Endothelial cell of umbilical vein (primary cell): ENCODE measurements around the gene THBD.

Experiments used
- CTCF ChIP-seq, 2 donors: IDR thresholded peaks; 1 replicate in 1 of 2; 2 replicates in 1 of 2; pipeline ENCODE4 v1.5.1; 2011; ENCODE audit warnings: low read length in 2 of 2, mild to moderate bottlenecking in 2 of 2, moderate library complexity in 2 of 2, control low read depth in 1 of 2, inconsistent platforms in 1 of 2, low read depth in 1 of 2; ENCODE audit not compliant: insufficient read depth in 1 of 2; ENCODE audit errors: extremely low read depth in 1 of 2
- EZH2 ChIP-seq: IDR thresholded peaks from 2 replicates; pipeline ENCODE4 v1.6.1; 2012; ENCODE audit warnings: borderline replicate concordance, low read depth, mild to moderate bottlenecking, moderate library complexity, low read length, inconsistent platforms; ENCODE audit not compliant: severe bottlenecking
- FOS ChIP-seq: IDR thresholded peaks from 2 replicates; pipeline ENCODE4 v1.6.1; 2011; ENCODE audit warnings: mild to moderate bottlenecking, low read length, moderate library complexity, borderline replicate concordance; ENCODE audit not compliant: insufficient read depth
- GATA2 ChIP-seq: IDR thresholded peaks from 2 replicates; pipeline ENCODE4 v1.7.0; 2011; ENCODE audit warnings: low read depth, mild to moderate bottlenecking, moderate library complexity, mixed read lengths, low read length; ENCODE audit not compliant: insufficient read length, insufficient read depth
- JUN ChIP-seq: IDR thresholded peaks from 2 replicates; pipeline ENCODE4 v1.6.1; 2011; ENCODE audit warnings: borderline replicate concordance, low read depth; ENCODE audit not compliant: insufficient read length, insufficient read depth
- MAX ChIP-seq: IDR thresholded peaks from 2 replicates; pipeline ENCODE4 v1.6.1; 2011; ENCODE audit not compliant: insufficient read depth, insufficient read length
- MYC ChIP-seq: IDR thresholded peaks from one replicate; pipeline ENCODE4 v1.6.1; 2011; ENCODE audit warnings: mild to moderate bottlenecking, low read depth, low read length
- POLR2A ChIP-seq: IDR thresholded peaks from 2 replicates; pipeline ENCODE4 v1.6.1; 2012; ENCODE audit warnings: low read depth, mild to moderate bottlenecking, control low read depth, low read length
- POLR2AphosphoS5 ChIP-seq: IDR thresholded peaks from 2 replicates; pipeline ENCODE4 v1.6.1; 2012; ENCODE audit warnings: low read depth, mild to moderate bottlenecking, control low read depth, low read length, moderate library complexity; ENCODE audit not compliant: insufficient read depth

DNA sequence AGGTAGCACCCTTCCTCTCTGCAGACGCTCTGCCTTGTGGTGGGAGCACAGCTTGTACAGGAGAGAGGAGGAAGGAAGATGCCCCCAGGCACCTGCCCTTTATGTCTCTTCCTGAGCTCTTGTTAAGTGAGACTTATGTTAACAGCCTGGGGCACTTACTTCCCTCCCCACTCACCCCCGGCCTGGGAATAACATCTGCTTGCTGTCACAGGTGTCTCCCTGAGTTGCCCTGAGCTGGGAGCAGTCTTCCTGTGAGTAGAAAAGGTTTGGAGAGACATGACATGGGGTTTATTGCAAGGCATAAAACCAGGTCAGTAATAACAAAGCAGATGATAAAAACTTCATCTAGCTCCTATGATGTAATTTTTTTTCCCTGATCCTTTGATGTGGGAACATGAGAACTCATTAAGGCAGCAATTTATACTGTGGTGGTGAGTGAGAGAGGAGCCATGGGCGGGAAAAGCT, 12.4 kb downstream of the THBD start:
- no peak for TF ChIP-seq EZH2
- TF ChIP-seq MAX, result no peak
- TF ChIP-seq JUN, result no peak
- TF ChIP-seq CTCF (IDR thresholded peaks at IDR 0.05; ENCODE audit: extremely low read depth in 1 of 2, insufficient read depth in 1 of 2, low read depth in 1 of 2, low read length in 2 of 2), result no peak
- no peak for TF ChIP-seq POLR2A
- TF ChIP-seq POLR2AphosphoS5, result no peak
- no peak for TF ChIP-seq GATA2
- no peak for TF ChIP-seq MYC
- no peak for TF ChIP-seq FOS
